ENCODE results near the gene CCDC121. TPM values are rescaled to one million over a fixed set of nuclear protein-coding genes. Genes with fewer than 3 reads are reported as not detected.
A peak's percentile ranks its signal among the peaks of the same experiment; 100 is the strongest.

CCDC121 gene
- total RNA-seq, 1 donor from 2014 or later = 9.2 TPM

- H3K27me3 Mint-ChIP-seq (ENCODE audit: insufficient read depth, low read depth) = no peaks in the 10 kb centered on the region
- peaks cover 11% of the 10 kb centered on the region for H3K36me3 ChIP-seq
Observed at GRCh38 chr2:27651056-27651455, 22.2 kb upstream of the CCDC121 start.

GRCh38 chr2:27647737-27648136, 18.9 kb upstream of the CCDC121 start:
- Histone ChIP-seq H3K4me3 (no peak overlapping the region), H2AFZ (replicated peaks) (no peak overlapping the region), H3K27ac (no peak overlapping the region), H3F3A (ENCODE audit: low read depth) (peaks cover 3% of the 10 kb centered on the region), H3K79me2 (ENCODE audit: low read depth) (no peaks in the 10 kb centered on the region), H3K9ac (no peak overlapping the region), H3K4me2 (no peak overlapping the region), H3K9me3 (ENCODE audit: low read depth) (no peaks in the 10 kb centered on the region), H3K27me3 (no peaks in the 10 kb centered on the region), H3K4me1 (no peaks in the 10 kb centered on the region), H4K20me1 (ENCODE audit: low read depth) (peaks cover 3% of the 10 kb centered on the region), H3K36me3 (peaks cover 7% of the 10 kb centered on the region)
- H3K4me1 Mint-ChIP-seq = no peaks in the 10 kb centered on the region
- H3K36me3 Mint-ChIP-seq = peaks cover 8% of the 10 kb centered on the region
- H3K4me3 Mint-ChIP-seq = no peak overlapping the region
- DNase-seq (ENCODE audit: low spot score) = no peak
- no peaks in the 10 kb centered on the region for H3K27me3 Mint-ChIP-seq (ENCODE audit: insufficient read depth, low read depth)
- peak overlapping the region; percentile 17 for H3K27ac Mint-ChIP-seq
- H3K9me3 Mint-ChIP-seq = no peaks in the 10 kb centered on the region
- TF ChIP-seq EZH2 (IDR thresholded peaks at IDR 0.05) (no peak), CTCF (IDR thresholded peaks at IDR 0.05) (no peak), EZH2phosphoT487 (IDR thresholded peaks at IDR 0.05) (no peak)

More at GRCh38 chr2:27651056-27651455, 22.2 kb upstream of the CCDC121 start:
- Mint-ChIP-seq H3K4me3 (no peak overlapping the region), H3K36me3 (peaks cover 23% of the 10 kb centered on the region), H3K4me1 (no peaks in the 10 kb centered on the region), H3K27ac (no peak overlapping the region), H3K9me3 (no peaks in the 10 kb centered on the region)
- no peaks in the 10 kb centered on the region for H3K79me2 ChIP-seq (ENCODE audit: low read depth)
- H3K4me1 ChIP-seq = no peaks in the 10 kb centered on the region
- H3K9ac ChIP-seq = no peak overlapping the region
- H3K4me2 ChIP-seq = no peak overlapping the region
- DNase-seq (ENCODE audit: low spot score) = no peak
- no peaks in the 10 kb centered on the region for H3K27me3 ChIP-seq
- H2AFZ ChIP-seq (replicated peaks) = no peak overlapping the region
- no peak overlapping the region for H3K27ac ChIP-seq
- no peak for TF ChIP-seq EZH2phosphoT487 (IDR thresholded peaks at IDR 0.05)
- TF ChIP-seq CTCF (IDR thresholded peaks at IDR 0.05) = no peak
- no peak for TF ChIP-seq EZH2 (IDR thresholded peaks at IDR 0.05)
- H3K4me3 ChIP-seq = no peak overlapping the region
- H4K20me1 ChIP-seq (ENCODE audit: low read depth) = peaks cover 5% of the 10 kb centered on the region
- no peaks in the 10 kb centered on the region for H3K9me3 ChIP-seq (ENCODE audit: low read depth)
- H3F3A ChIP-seq (ENCODE audit: low read depth) = peaks cover 20% of the 10 kb centered on the region

- H3K4me2 ChIP-seq = no peak overlapping the region
- H3K4me1 ChIP-seq = no peaks in the 10 kb centered on the region
- no peaks in the 10 kb centered on the region for H3K79me2 ChIP-seq (ENCODE audit: low read depth)
- H3F3A ChIP-seq (ENCODE audit: low read depth) = peaks cover 3% of the 10 kb centered on the region
- TF ChIP-seq CTCF (IDR thresholded peaks at IDR 0.05) = no peak
- TF ChIP-seq EZH2phosphoT487 (IDR thresholded peaks at IDR 0.05) = no peak
- no peak for TF ChIP-seq EZH2 (IDR thresholded peaks at IDR 0.05)
- no peaks in the 10 kb centered on the region for H3K9me3 ChIP-seq (ENCODE audit: low read depth)
- no peak overlapping the region for H3K9ac ChIP-seq
- H2AFZ ChIP-seq (replicated peaks) = no peak overlapping the region
- H4K20me1 ChIP-seq (ENCODE audit: low read depth) = peaks cover 3% of the 10 kb centered on the region
- Mint-ChIP-seq H3K4me1 (no peaks in the 10 kb centered on the region), H3K27ac (no peak overlapping the region), H3K36me3 (peaks cover 8% of the 10 kb centered on the region), H3K27me3 (ENCODE audit: insufficient read depth, low read depth) (no peaks in the 10 kb centered on the region), H3K9me3 (no peaks in the 10 kb centered on the region), H3K4me3 (no peak overlapping the region)
- H3K27me3 ChIP-seq = no peaks in the 10 kb centered on the region
- no peak overlapping the region for H3K4me3 ChIP-seq
- peaks cover 3% of the 10 kb centered on the region for H3K36me3 ChIP-seq
- no peak for DNase-seq (ENCODE audit: low spot score)
- H3K27ac ChIP-seq = no peak overlapping the region
Observed at GRCh38 chr2:27647289-27647688, 18.5 kb upstream of the CCDC121 start.
